C4-2B (cell line): ENCODE measurements around the gene TARS2.

Experiments used
- H3K27ac ChIP-seq: fragments of 450-650 bp; 2 replicates; pipeline ENCODE4 v1.5.1; 2017
- ZFX ChIP-seq: fragments of 450-650 bp; IDR thresholded peaks from 2 replicates; pipeline ENCODE4 v1.6.1; 2017
- TF ChIP-seq, protein P1 (sequence below): fragments of 450-650 bp; conservative IDR thresholded peaks from 2 replicates; pipeline ENCODE4 v1.5.1; 2017; ENCODE audit warnings: mild to moderate bottlenecking

Gene TARS2

DNA sequence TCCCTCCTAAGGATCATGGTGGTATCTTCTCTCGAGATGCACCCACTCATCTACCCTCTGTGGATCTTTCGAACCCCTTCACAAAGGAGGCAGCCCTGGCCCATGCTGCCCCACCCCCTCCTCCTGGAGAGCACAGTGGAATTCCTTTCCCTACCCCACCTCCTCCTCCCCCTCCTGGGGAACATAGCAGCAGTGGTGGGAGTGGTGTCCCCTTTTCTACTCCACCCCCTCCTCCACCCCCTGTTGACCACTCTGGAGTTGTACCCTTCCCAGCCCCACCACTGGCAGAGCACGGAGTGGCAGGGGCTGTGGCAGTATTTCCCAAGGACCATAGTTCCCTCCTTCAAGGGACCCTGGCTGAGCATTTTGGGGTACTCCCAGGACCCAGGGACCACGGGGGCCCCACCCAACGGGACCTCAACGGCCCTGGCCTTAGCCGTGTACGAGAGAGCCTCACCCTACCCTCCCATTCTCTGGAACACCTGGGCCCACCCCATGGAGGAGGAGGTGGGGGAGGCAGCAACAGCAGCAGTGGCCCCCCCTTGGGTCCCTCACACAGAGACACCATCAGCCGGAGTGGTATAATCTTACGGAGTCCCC is 14.5 kb upstream of the TARS2 start:
- no peak for TF ChIP-seq ZFX
- TF ChIP-seq, protein P1, sequence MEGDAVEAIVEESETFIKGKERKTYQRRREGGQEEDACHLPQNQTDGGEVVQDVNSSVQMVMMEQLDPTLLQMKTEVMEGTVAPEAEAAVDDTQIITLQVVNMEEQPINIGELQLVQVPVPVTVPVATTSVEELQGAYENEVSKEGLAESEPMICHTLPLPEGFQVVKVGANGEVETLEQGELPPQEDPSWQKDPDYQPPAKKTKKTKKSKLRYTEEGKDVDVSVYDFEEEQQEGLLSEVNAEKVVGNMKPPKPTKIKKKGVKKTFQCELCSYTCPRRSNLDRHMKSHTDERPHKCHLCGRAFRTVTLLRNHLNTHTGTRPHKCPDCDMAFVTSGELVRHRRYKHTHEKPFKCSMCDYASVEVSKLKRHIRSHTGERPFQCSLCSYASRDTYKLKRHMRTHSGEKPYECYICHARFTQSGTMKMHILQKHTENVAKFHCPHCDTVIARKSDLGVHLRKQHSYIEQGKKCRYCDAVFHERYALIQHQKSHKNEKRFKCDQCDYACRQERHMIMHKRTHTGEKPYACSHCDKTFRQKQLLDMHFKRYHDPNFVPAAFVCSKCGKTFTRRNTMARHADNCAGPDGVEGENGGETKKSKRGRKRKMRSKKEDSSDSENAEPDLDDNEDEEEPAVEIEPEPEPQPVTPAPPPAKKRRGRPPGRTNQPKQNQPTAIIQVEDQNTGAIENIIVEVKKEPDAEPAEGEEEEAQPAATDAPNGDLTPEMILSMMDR: no peak
- no peak overlapping the region for H3K27ac ChIP-seq

DNA sequence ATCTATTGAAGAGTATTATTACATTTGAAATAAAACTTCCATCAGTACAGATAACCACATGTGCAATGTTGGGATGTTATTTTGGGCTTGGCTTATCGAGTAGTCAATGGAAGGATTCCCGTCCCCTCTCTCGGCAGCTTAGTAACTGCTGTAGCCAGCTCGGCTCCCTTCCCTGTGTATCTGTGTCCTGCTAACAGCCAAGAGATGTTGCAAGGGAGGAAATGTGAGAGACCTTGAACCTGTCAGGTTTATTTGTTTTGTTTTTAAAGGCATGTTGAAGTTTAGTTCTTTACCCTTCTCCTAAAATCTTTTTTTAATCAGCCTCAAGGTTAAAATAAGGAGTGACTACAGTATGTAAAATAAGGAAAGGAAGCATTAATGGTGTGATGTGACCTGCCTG is 13.6 kb upstream of the TARS2 start:
- TF ChIP-seq, protein P1: no peak
- no peak for TF ChIP-seq ZFX

DNA sequence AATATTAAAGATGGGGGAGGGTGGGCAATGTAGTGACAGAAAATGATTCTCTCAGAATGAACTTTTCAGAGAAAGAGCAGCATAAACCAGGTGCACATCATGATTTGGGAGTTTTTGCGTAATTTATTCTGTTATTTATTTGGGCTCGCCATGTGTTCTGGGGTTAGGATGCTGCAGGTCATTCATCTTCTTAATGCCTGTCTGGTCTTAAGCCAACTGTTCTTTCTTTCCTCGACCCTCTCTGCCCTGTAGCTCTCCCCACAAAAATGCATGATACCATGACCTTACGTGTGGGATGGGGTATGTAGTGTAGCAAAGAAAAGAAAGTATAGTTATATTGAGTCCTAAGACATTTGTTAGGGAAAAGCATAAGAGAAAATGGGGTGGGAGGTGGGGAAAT is 12.3 kb upstream of the TARS2 start:
- no peak overlapping the region for H3K27ac ChIP-seq
- TF ChIP-seq ZFX: no peak
- TF ChIP-seq, protein P1: no peak

More for the DNA sequence above, 13.6 kb upstream of the TARS2 start:
- no peak overlapping the region for H3K27ac ChIP-seq

DNA sequence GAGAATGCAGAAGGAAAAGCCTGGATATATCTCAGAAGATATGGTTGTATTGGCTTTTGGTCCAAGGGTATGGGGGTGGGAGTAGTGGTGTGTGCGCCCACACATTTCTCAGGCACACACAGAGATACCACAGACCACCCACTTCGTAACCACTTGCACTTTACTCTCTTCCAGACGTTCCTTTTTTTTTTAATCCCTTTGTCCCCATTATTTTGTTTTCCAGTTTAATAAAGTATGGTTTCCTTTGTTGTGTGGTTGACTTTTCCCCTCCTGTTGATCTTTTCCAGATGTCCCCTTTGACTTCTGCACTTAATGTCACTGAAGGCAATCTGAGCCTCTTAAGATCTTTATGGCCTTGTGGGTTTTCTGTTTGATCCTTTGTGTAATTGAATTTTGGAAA is 10.5 kb upstream of the TARS2 start:
- TF ChIP-seq, protein P1: no peak
- no peak for TF ChIP-seq ZFX
- no peak overlapping the region for H3K27ac ChIP-seq

DNA sequence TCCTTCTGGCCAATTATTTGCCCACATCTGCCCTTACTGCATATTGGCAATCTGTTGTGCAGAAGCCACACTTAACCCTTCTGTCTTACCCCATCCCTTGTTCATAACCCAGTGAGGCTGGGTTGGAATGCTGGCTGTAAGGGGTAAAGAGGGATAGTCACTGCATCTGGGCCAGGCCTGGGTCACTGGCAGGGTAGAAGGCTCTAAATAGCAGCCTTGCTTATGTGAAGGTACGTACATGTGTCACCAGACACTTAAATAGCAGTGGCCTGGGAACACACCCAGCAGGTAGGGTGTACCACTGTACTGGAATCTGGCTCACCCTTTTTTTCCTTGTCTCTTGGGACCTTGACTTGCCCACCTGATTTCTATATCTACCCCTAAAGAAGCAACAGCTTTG is 9.9 kb upstream of the TARS2 start:
- no peak for TF ChIP-seq ZFX
- TF ChIP-seq, protein P1: no peak
- H3K27ac ChIP-seq: no peak overlapping the region

DNA sequence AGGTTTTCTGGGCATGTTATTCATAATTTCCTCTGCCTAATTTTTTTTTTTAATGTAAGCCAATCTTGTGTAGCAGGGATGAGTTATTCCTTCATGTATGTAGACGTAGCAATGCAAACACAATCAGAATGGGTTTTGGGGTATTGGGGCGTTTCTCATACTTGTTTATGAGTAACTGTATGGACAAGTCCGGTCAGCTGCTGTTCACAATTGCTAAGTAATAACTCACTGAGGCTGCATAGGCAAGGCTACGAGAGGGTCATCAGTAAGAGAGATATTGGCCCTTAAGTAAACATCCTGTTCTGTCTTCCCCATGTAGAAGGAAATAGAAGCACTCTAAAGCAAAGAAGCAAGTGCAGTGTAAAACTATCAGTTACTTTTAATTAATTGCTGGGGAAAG is 9.5 kb upstream of the TARS2 start:
- TF ChIP-seq, protein P1: no peak
- no peak for TF ChIP-seq ZFX
- no peak overlapping the region for H3K27ac ChIP-seq

DNA sequence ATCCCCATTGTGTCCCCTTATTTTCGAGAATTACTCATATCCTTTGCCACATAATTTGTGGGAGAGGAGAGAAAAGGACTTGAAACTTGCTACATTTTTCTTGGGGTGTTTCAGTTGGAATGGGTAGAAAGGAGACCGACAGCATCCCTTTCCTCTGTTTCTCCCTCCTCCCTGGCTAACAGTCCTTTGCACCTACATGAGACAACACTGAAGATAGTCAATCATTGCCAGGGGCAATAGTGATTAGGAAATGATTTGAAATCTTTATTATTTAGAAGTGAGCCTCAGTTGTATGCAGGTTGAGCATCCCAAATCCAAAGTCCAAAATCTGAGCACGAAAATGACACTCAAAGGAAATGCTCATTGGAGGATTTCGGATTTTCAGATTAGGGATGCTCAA is 7.8 kb upstream of the TARS2 start:
- no peak overlapping the region for H3K27ac ChIP-seq

More for the DNA sequence above, 7.8 kb upstream of the TARS2 start:
- no peak for TF ChIP-seq ZFX
- TF ChIP-seq, protein P1: no peak
